ENCODE results near the gene ZC2HC1C. TPM values are rescaled to one million over a fixed set of nuclear protein-coding genes. Genes with fewer than 3 reads are reported as not detected.

The ZC2HC1C gene
- total and polyA plus RNA-seq, 10 of the 15 experiments (the other 5 are each of a cell fraction or from before 2014, with no cell fraction given): 0.92 to 3.7 (median 1.6) TPM

DNA sequence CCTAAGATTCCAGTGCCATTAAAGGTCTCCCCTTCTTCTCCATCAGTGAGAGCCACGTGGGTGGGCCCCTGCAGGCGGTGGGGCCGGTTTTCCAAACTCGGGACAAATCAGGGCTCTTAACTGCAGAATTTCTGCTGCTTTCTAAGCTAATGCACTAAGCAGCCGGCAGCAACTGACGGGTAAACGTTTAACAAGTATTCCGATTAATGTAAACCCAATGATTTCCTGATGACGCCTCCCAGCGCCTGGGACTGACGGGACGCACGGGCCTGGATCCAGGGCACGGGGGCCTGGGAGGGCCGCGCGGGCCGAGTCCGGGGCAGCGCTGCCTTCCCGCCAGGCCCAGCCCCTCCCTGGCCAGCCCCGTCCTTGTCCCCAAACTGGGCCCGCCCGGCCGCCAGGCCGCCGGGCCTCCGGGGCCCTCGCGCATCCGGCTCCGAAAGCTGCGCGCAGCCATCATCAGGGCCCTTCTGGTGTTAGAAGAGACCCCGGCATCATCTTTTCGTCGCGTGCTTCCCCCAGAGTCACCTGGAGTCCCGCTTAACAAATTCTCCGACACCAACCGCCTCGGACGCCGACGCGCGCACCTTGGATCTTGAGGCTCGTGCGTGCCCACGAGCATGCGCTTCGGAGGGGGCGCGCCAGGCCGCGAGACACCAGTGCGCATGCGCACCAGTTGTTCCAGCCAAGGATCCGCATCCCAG lies 18.4 kb upstream of the ZC2HC1C start, which contains the start of gene MLH3 (continued):
- TF ChIP-seq RAD51 (IDR thresholded peaks at IDR 0.05): no peak
- TF ChIP-seq PAX8 (IDR thresholded peaks at IDR 0.05): no peak
- TF ChIP-seq, protein P1, sequence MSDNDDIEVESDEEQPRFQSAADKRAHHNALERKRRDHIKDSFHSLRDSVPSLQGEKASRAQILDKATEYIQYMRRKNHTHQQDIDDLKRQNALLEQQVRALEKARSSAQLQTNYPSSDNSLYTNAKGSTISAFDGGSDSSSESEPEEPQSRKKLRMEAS (IDR thresholded peaks at IDR 0.05; ENCODE audit: low read depth, low read length): peak; percentile 76; the same call in 1 of the 2 replicates
- TF ChIP-seq, protein P2, sequence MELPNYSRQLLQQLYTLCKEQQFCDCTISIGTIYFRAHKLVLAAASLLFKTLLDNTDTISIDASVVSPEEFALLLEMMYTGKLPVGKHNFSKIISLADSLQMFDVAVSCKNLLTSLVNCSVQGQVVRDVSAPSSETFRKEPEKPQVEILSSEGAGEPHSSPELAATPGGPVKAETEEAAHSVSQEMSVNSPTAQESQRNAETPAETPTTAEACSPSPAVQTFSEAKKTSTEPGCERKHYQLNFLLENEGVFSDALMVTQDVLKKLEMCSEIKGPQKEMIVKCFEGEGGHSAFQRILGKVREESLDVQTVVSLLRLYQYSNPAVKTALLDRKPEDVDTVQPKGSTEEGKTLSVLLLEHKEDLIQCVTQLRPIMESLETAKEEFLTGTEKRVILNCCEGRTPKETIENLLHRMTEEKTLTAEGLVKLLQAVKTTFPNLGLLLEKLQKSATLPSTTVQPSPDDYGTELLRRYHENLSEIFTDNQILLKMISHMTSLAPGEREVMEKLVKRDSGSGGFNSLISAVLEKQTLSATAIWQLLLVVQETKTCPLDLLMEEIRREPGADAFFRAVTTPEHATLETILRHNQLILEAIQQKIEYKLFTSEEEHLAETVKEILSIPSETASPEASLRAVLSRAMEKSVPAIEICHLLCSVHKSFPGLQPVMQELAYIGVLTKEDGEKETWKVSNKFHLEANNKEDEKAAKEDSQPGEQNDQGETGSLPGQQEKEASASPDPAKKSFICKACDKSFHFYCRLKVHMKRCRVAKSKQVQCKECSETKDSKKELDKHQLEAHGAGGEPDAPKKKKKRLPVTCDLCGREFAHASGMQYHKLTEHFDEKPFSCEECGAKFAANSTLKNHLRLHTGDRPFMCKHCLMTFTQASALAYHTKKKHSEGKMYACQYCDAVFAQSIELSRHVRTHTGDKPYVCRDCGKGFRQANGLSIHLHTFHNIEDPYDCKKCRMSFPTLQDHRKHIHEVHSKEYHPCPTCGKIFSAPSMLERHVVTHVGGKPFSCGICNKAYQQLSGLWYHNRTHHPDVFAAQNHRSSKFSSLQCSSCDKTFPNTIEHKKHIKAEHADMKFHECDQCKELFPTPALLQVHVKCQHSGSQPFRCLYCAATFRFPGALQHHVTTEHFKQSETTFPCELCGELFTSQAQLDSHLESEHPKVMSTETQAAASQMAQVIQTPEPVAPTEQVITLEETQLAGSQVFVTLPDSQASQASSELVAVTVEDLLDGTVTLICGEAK (IDR thresholded peaks at IDR 0.05; ENCODE audit: borderline replicate concordance): 0 out of 2 replicates have a peak, but pooled peaks have one; percentile 8
- peak; percentile 55 for TF ChIP-seq KLF5 (IDR thresholded peaks at IDR 0.05; ENCODE audit: partially characterized antibody)
- TF ChIP-seq CREM (IDR thresholded peaks at IDR 0.05; ENCODE audit: low read depth): 0 out of 2 replicates have a peak, but pooled peaks have one; percentile 17
- TF ChIP-seq SMAD1 (IDR thresholded peaks at IDR 0.05; ENCODE audit: low read depth, partially characterized antibody): no peak
- 0 out of 2 replicates have a peak, but pooled peaks have one; percentile 24 for TF ChIP-seq RCOR1 (conservative IDR thresholded peaks at IDR 0.05; ENCODE audit: low read depth, low read length)
- TF ChIP-seq SIN3A (IDR thresholded peaks at IDR 0.05; ENCODE audit: low read depth, low read length): 0 out of 2 replicates have a peak, but pooled peaks have one; percentile 51
- TF ChIP-seq YY1 (IDR thresholded peaks at IDR 0.05; ENCODE audit: low read depth, low read length): peak; percentile 64; the same call in 1 of the 2 replicates
- TF ChIP-seq, protein P3, sequence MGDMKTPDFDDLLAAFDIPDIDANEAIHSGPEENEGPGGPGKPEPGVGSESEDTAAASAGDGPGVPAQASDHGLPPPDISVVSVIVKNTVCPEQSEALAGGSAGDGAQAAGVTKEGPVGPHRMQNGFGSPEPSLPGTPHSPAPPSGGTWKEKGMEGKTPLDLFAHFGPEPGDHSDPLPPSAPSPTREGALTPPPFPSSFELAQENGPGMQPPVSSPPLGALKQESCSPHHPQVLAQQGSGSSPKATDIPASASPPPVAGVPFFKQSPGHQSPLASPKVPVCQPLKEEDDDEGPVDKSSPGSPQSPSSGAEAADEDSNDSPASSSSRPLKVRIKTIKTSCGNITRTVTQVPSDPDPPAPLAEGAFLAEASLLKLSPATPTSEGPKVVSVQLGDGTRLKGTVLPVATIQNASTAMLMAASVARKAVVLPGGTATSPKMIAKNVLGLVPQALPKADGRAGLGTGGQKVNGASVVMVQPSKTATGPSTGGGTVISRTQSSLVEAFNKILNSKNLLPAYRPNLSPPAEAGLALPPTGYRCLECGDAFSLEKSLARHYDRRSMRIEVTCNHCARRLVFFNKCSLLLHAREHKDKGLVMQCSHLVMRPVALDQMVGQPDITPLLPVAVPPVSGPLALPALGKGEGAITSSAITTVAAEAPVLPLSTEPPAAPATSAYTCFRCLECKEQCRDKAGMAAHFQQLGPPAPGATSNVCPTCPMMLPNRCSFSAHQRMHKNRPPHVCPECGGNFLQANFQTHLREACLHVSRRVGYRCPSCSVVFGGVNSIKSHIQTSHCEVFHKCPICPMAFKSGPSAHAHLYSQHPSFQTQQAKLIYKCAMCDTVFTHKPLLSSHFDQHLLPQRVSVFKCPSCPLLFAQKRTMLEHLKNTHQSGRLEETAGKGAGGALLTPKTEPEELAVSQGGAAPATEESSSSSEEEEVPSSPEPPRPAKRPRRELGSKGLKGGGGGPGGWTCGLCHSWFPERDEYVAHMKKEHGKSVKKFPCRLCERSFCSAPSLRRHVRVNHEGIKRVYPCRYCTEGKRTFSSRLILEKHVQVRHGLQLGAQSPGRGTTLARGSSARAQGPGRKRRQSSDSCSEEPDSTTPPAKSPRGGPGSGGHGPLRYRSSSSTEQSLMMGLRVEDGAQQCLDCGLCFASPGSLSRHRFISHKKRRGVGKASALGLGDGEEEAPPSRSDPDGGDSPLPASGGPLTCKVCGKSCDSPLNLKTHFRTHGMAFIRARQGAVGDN (IDR thresholded peaks at IDR 0.05): peak; percentile 95
- peak; percentile 96 for TF ChIP-seq IKZF1 (conservative IDR thresholded peaks at IDR 0.05)
- TF ChIP-seq TCF12 (IDR thresholded peaks at IDR 0.05; ENCODE audit: low read depth, low read length): peak; percentile 13; the same call in 1 of the 2 replicates
- TF ChIP-seq POLR2AphosphoS5 (IDR thresholded peaks at IDR 0.05; ENCODE audit: low read length): peak; percentile 62; the same call in 1 of the 2 replicates
- no peak for TF ChIP-seq SUPT20H (IDR thresholded peaks at IDR 0.05; ENCODE audit: borderline replicate concordance, control insufficient read depth, low read depth, low read length)
- no peak for TF ChIP-seq ZNF384 (IDR thresholded peaks at IDR 0.05; ENCODE audit: borderline replicate concordance, low read depth, low read length)
- TF ChIP-seq, protein P4, sequence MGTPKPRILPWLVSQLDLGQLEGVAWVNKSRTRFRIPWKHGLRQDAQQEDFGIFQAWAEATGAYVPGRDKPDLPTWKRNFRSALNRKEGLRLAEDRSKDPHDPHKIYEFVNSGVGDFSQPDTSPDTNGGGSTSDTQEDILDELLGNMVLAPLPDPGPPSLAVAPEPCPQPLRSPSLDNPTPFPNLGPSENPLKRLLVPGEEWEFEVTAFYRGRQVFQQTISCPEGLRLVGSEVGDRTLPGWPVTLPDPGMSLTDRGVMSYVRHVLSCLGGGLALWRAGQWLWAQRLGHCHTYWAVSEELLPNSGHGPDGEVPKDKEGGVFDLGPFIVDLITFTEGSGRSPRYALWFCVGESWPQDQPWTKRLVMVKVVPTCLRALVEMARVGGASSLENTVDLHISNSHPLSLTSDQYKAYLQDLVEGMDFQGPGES (IDR thresholded peaks at IDR 0.05): 0 out of 2 replicates have a peak, but pooled peaks have one; percentile 5
- peak; percentile 41 to 85; a peak in 3 of 4 replicates for TF ChIP-seq BHLHE40 (IDR thresholded peaks at IDR 0.05; ENCODE audit: borderline replicate concordance in 1 of 2, low read depth in 2 of 2, low read length in 1 of 2)

Data from GM12878 (cell line).